Activated CD4-positive, alpha-beta T cell treated with anti-CD3 and anti-CD28 coated beads, Interleukin-2, amount 50 U/mL, for 24 hours (primary cell): ENCODE measurements around the gene SMAD7.
A peak's percentile ranks its signal among the peaks of the same experiment; 100 is the strongest.

Experiments
- DNase-seq, 2 donors: peaks; one replicate each; pipeline ENCODE4 v3.0.0-alpha.2; 2020; ENCODE audit warnings: low read depth in 1 of 2, low spot score in 1 of 2

The SMAD7 gene

GRCh38 chr18:48987821-48988220 is 37.1 kb upstream of the SMAD7 start:
- no peak for DNase-seq

- DNase-seq: no peak
These were observed 36.3 kb upstream of the SMAD7 start for GRCh38 chr18:48986851-48987761.

- no peak for DNase-seq
These were observed 34.4 kb upstream of the SMAD7 start for GRCh38 chr18:48985161-48985560.

GRCh38 chr18:48983793-48984437 is 33.1 kb upstream of the SMAD7 start:
- no peak for DNase-seq

GRCh38 chr18:48982266-48982665 is 31.5 kb upstream of the SMAD7 start:
- DNase-seq: no peak

GRCh38 chr18:48979944-48980890 is 29.5 kb upstream of the SMAD7 start:
- DNase-seq: no peak

GRCh38 chr18:48977914-48978313 is 27.1 kb upstream of the SMAD7 start:
- no peak for DNase-seq

GRCh38 chr18:48975817-48976649 is 25.3 kb upstream of the SMAD7 start:
- DNase-seq: peak; percentile 21 to 40

- DNase-seq: no peak
These were observed 24.5 kb upstream of the SMAD7 start for GRCh38 chr18:48975120-48975816.

- DNase-seq: no peak
These were observed 23.7 kb upstream of the SMAD7 start for GRCh38 chr18:48974304-48975119.

- DNase-seq: no peak
These were observed 23.0 kb upstream of the SMAD7 start for GRCh38 chr18:48973731-48974130.

- DNase-seq: no peak
These were observed 17.8 kb upstream of the SMAD7 start for GRCh38 chr18:48968412-48969215.

GRCh38 chr18:48967545-48967944 is 16.8 kb upstream of the SMAD7 start:
- no peak for DNase-seq

GRCh38 chr18:48966523-48966922 is 15.8 kb upstream of the SMAD7 start:
- no peak for DNase-seq

- DNase-seq: no peak
These were observed 13.1 kb upstream of the SMAD7 start for GRCh38 chr18:48963586-48964470.

GRCh38 chr18:48962994-48963561 is 12.3 kb upstream of the SMAD7 start:
- DNase-seq: no peak
